SW 1271 (cell line): ENCODE data around the gene SLFN12.
"Not testable (repeated sequence)": the region's sequence is repeated elsewhere in the genome, so short reads cannot be mapped to it uniquely, and the experiment has no call there.

Experiments
- DNase-seq, 2 experiments: peaks; one replicate each; lab custom pipeline; 2025; lab: John Stamatoyannopoulos, UW

Gene SLFN12

DNA sequence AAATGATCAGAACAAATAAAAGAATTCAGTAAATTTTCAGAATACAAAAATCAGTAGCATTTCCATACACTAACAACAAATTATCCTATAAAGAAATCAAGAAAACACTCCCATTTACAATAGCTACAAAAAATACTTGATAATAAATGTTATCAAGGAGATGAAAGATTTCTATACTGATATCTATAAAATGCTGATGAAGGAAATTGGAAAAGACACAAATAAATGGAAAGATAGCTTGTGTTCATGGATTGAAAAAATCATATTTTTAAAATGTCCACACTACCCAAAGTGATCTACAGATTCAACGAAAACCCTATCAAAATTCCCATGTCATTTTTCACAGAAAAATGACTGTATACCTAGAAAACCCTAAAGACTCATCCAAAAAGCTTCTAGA is 18.1 kb downstream of the SLFN12 start:
- no peak for DNase-seq

DNA sequence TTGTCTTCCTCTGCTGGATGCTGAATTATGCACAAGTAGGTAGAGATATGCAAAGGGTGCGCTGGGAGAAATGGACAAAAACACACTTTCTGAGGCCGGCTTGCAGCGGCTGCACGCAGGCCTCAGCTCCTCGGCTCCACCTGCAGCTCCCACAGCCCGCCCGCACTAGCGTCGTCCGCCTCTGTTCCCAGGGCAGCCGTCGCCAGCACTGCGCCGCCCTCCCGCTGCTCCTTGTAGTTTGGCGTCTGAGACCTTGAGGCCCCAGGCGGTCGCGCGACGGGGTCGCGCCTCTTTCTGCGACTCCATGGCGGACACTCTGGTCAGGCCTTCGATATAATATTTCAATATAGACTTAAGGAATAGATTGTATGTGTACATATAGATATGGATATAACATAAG is 24.8 kb downstream of the SLFN12 start:
- no peak for DNase-seq

DNA sequence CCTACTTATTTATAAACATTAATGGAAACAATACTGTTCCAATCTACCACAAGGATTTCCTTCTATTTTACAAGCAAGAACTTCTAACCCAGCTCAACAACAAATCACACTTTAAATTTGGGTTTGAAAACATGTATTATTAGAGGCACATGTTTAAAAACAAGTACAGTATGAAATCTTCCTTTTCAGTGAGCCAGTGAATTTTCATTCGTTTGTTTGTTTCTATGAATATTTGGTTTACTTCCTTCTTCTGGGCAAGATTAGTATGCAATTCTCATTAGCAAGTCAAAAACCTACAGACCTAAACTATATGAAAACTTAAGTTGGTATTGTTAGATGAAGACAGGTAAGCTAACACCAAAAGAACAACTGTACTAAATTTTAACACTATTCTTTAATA is 25.7 kb downstream of the SLFN12 start:
- no peak for DNase-seq

DNA sequence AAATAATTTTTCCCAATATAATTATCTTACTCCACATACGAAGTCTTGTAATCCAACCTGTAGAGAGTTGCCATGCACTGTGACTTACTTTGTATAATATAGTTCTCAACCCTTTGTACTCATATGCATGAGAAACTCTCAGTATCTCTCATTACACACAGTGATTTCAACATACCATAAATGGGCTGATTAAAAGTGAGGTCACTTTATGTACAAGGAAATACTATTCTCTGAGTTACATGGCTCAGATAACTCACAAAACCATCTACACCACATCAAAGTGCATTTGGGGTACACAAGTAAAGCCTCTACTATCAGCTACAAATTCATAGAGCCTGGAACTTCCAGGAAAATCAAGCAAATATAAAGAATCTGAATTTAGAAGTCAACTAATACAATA is 27.9 kb downstream of the SLFN12 start:
- no peak for DNase-seq

DNA sequence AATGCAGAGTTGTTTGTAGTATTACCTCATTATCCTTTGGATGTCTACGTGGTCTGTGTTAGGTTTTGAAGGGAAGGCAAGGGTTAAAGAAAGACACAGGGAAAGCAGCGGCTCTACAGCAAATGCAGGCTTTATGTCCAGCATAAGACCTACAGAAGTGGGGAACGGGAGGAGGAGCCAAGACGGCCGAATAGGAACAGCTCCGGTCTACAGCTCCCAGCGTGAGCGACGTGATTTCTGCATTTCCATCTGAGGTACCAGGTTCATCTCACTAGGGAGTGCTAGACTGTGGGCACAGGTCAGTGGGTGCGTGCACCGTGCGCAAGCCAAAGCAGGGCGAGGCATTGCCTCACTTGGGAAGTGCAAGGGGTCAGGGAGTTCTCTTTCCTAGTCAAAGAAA is 38.5 kb downstream of the SLFN12 start:
- DNase-seq: not testable (repeated sequence)

DNA sequence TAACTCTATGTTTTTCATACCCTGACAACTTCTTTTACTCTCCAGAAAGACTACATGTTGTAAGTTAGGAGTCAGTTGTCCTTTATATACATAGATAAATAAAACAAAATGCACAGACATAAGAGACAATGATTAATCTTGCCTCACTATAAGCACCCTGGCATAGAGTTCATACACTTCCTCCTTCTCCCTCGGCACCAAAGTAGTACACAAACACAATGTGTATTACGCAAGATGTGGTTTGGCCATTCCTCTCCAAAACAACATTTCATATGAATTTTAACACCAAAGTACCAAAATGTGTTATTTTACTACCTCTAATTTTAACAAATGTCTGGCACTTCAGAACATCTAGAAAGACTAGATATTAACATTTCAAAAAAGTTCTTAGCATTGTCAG is 41.6 kb downstream of the SLFN12 start:
- DNase-seq: no peak

DNA sequence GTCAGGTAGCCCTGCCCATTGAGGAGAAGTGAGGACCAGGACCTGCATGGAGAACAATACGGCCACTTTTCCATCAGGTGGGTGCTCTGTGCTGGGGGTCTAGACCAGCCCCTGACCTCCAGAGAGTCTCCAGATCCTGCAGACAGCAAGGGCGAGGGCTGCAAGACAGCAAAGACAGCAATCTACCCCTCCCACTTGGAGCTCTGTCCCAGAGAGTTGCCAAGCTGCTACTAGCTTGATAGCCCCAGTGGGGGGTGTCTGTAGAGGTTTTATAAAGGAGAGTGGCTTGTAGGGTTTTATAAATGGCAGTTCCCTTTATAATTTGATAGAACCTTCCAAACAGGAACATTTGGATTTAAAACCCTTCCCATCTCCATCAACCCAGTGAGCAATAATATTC is 42.1 kb downstream of the SLFN12 start:
- DNase-seq: no peak

DNA sequence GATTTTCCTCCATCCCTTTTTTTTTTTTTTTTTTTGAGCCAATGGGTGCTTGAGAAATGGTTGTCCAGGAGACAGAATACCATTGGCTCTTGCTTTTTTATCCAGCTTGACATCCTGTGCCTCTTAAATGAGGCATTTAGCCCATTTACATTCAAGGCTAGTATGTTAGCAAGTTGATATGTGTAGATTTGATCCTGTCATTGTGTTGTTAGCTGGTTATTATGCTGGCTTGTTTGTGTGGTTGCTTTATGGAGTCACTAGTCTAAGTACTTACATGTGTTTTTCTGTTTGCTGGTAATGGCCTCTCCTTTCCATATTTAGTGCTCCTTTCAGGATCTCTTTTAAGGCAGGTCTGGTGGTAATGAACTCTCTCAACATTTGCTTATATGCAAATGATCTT is 44.8 kb downstream of the SLFN12 start:
- no peak for DNase-seq

DNA sequence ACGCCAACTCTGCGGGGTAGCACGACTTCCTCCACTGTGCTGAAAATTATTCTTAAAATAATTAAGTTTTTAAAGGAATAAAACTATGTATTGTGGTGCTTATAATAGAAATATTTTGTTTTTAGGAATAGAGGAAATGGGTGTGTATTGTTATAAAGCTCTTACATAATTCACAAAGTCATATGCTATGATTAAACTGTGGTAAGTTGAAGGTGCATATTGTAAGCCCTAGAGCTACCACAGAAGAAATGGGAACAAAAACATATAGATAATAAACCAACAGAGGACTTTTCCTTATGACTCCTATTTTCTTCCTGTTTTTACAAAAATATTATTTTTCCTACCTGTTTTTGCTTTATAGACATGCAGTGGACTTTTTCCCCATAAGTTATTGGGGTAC is 54.6 kb downstream of the SLFN12 start:
- no peak for DNase-seq

DNA sequence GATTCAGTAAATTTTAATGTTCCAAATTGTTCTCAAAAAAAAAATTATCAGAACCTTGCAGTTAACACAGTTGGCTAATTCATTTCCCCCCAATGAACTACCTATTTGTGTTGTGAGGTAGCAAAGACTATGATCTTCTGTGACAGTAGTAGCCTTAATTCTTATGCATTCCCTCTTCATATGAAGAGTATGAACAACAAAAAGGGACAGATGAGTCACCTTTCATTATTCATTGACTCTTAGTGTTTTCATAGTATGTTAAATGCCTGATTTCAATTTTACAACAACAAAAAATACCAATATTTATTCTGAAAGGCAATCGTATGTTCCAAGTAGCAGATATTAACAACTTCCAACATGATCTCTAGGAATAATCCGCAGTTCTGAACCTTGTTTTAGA is 55.2 kb downstream of the SLFN12 start:
- no peak for DNase-seq

DNA sequence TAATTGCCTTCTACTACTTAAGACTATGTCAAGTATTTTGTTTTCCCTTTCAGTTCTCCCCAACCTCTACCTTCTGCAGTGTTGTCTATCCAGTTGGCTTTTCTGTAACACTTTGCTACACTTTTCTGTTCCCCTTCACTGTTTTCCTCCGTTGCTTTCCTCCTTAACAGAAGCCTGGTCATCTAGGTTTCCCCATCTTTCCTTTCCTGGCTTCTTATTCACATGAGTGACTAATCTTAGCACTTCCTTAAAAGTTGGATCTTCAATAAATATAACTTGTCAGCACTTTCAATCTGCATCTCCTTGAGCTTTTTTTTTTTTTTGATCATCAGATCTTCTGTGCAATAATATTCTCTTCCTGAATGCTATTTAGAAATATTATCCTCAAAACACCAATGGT is 56.1 kb downstream of the SLFN12 start:
- no peak for DNase-seq

DNA sequence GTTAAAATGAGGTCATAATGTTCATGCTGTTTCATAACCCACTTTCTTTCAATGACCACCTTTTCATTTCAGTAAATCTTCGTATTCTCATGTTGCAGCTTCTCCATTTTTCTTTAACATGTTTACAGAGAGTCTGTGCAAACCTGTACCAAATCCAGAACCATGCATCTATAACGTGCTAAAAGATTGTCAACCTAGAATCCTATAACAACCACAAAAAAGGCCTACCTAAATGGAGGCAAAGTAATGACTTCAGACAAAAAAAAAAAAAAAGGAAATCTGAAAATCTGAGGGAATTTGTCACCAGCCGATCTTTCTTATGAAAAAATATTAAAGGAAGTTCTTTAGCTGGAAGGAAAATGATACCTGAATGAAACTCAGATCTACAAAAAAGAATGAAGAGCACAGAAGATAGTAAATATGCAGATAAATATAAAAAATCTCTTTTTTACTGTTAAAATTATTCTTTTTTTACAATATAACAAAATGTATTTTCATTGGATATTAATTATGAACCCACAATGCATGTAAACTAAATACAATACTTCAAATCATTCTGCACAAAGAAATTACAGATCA is 57.4 kb downstream of the SLFN12 start:
- no peak for DNase-seq

DNA sequence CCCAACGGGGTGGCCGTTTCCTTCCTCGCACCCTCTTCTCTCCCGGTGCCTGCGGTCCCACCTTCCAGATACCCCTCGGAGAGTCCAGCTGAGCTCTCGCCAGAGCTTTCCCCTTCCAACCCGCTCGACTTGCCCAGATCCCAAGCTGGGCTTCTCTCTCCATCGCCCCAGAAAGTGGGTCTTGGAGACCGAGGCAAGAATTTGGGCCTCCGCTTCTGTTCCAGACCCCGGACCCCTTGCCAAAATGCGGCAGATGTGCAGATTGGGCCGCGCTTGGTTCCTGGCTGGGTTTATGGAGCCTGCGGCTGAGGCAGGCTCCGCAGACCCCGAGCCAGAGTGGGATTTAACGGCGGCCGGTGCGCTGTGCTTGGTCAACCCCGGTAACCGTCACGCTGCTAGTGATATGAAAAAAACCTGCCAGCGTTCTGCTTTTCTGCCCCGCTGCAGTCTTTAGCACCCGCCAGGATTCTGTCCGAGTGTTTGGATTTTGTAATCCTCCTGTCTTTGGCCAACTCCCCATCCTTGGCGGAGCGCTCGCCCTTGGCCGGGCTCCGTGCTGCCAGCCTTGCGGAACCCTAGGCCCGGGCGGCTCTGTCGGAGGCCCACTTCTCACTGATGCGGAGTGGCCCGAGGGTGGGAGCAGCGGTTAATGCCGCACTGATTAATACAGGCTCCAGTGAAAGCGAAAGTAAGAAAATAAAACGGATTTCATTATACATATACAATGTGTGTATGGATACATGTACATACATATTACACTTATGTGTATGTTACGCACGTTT is 58.1 kb downstream of the SLFN12 start:
- peak in 1 of 2 experiments; percentile 25 for DNase-seq

DNA sequence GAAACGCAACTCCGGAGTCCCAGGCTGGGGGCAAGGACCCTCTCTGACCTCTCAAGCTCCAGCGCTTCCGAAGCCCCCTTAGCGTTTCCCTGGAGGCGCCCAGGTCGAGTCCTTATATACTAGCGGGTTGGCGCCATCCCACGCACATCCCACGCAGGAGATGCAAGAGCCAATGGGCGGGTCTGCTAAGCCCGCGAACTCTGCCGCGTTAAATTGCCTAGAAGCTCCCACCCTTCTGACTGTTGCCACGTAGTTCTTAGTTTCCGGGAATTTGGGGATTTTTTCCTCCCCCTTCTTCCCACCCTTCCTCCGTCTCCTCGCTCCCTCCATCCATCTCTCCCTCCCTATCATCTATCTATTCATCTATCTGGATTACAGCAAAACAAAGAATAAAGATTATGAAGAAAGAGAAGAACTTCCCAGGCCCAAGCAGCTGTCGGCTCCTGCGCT is 58.7 kb downstream of the SLFN12 start, which contains the start of gene SLFN11:
SLFN11 (minus strand) TSS at position 88 of the 450 bp plus-strand sequence. CDS start 9,814 bp downstream, outside the sequence.
- peak; percentile 77 to 89 for DNase-seq

DNA sequence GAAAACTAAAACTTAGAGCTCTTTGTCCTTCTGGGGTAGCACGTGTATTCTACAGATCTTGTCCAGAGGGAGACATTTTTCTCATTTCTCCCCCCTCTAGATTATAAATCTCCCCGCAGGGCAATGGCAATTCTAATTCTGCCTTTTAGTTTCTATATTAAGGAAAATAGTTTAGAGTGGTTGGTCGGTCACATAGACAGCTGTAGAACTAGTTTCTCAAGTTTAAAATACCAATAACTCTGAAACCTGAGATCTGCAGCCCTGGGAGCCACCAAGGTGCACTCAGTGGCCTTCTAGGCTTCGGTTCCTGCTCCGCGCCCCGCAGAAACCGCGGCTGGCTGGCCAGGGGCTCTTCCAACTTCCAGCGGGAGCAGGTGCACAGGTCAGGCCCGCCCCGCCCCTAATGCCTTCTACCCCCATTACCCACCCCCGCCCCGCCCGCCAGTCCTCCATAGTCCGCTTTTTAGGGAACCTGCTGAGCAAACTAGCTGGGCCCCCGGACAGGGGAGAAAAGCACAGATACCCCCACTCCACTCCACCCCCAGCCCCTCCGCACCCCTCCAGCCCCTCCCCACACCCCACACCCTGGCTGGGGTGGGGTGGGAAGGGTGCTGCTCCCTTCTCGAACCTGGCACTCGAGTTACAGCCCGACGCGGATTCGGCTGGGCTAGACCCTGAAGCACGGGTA is 59.3 kb downstream of the SLFN12 start:
- no peak for DNase-seq

DNA sequence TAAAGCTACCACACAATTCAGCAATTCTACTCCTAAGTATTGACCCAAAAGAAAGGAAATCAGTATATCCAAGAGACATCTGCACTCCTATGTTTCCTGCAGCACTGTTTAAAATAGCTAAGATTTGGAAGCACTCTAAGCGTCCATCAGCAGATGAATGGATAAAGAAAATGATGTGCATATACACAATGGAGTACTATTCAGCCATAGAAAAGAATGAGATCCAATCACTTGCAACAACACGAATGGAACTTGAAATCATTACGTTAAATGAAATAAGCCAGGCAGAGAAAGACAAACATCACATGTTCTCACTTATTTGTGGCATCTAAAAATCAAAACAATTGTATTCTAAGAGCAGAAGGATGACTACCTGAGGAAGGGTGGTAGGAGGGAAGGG is 60.4 kb downstream of the SLFN12 start:
- no peak for DNase-seq

DNA sequence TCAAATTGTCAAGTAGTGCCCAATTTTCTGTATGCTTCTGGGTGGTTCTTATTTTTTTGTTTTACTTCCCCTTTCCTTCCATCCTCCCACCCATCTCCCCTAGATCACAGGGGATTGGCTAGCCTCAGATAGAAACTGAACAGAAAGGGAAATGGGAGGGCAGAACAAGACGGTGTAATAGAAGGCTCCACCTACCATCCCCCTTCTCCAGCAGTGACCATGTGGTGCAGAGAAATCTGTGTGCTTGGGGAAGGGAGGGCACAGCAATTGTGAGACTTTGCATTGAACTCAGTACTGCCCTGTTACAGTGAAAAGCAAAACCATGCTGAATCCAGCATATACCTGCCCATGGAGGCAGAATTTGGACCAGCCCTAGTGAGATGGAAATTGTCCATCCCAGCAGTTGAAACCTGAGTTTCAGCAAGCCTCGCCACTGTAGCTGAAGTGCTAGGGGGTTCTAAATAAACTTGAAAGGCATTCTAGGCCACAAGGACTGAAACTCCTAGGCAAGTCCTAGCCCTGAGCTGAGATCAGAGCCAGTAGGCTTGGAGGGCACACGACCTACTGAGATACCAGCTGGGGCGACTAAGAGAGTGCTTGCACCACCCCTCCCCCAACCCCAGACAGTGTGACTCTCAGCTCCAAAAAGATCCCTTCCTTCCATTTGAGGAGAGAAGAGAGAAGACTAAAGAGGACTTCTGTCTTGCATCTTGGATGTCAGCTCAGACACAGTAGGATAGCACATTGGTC is 64.0 kb downstream of the SLFN12 start:
- no peak for DNase-seq

DNA sequence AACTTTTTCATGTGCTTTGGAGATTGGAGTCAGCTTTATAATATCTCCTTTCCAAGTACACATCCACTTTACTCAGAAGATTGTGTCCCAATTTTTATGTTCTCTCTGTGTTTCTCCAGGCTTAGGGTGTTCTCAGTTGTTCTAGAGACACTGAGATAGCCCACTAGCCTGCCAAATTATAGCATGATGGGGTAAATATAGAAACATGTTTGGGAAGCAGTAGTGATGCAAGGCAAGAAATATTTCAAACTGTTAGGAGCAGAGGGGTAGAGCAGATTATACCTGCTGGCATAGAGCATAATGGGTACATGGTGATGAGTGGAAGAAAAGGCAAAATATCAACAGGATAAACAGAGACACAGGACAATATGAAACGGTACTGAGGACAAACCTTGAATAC is 71.3 kb downstream of the SLFN12 start:
- DNase-seq: no peak
